HG02852 (cell line): Measurements from ENCODE around the gene TEC.

ENCODE experiments used
- ATAC-seq: cut with Tn5 transposase; IDR thresholded peaks from one replicate; pipeline ENCODE4 v1.9.1; 2021; ENCODE audit warnings: mild to moderate bottlenecking, moderate library complexity; ENCODE audit not compliant: unreplicated experiment

TEC gene

GRCh38 chr4:48127682-48128404, 141.8 kb downstream of the TEC start:
- ATAC-seq: peak; percentile 87

GRCh38 chr4:48127231-48127630, 142.4 kb downstream of the TEC start:
- ATAC-seq: no peak

GRCh38 chr4:48126621-48127020, 143.0 kb downstream of the TEC start:
- no peak for ATAC-seq

- no peak for ATAC-seq
These were observed 144.8 kb downstream of the TEC start for GRCh38 chr4:48124870-48125269.

- ATAC-seq: no peak
These were observed 146.9 kb downstream of the TEC start for GRCh38 chr4:48122756-48123155.

- no peak for ATAC-seq
These were observed 148.5 kb downstream of the TEC start for GRCh38 chr4:48121180-48121579.

GRCh38 chr4:48120132-48120531, 149.5 kb downstream of the TEC start:
- ATAC-seq: no peak

- no peak for ATAC-seq
These were observed 150.0 kb downstream of the TEC start for GRCh38 chr4:48119646-48120045.

GRCh38 chr4:48118081-48118480, 151.6 kb downstream of the TEC start:
- ATAC-seq: no peak

GRCh38 chr4:48116582-48116981, 153.1 kb downstream of the TEC start:
- no peak for ATAC-seq

- no peak for ATAC-seq
These were observed 155.2 kb downstream of the TEC start for GRCh38 chr4:48114412-48114811.

GRCh38 chr4:48112017-48112667, 157.5 kb downstream of the TEC start:
- ATAC-seq: no peak

- ATAC-seq: no peak
These were observed 159.1 kb downstream of the TEC start for GRCh38 chr4:48110452-48110978.

GRCh38 chr4:48109413-48110263, 160.0 kb downstream of the TEC start:
- peak; percentile 66 for ATAC-seq

GRCh38 chr4:48108309-48109073, 161.1 kb downstream of the TEC start:
- no peak for ATAC-seq

GRCh38 chr4:48105230-48105629, 164.4 kb downstream of the TEC start:
- no peak for ATAC-seq

- ATAC-seq: peak; percentile 77
These were observed 166.0 kb downstream of the TEC start for GRCh38 chr4:48103483-48104139.

- no peak for ATAC-seq
These were observed 167.3 kb downstream of the TEC start for GRCh38 chr4:48102303-48102702.

- ATAC-seq: no peak
These were observed 169.4 kb downstream of the TEC start for GRCh38 chr4:48100256-48100655.

- no peak for ATAC-seq
These were observed 174.2 kb downstream of the TEC start for GRCh38 chr4:48095441-48095840.
